ENCODE results near the gene NAIF1.

DNA sequence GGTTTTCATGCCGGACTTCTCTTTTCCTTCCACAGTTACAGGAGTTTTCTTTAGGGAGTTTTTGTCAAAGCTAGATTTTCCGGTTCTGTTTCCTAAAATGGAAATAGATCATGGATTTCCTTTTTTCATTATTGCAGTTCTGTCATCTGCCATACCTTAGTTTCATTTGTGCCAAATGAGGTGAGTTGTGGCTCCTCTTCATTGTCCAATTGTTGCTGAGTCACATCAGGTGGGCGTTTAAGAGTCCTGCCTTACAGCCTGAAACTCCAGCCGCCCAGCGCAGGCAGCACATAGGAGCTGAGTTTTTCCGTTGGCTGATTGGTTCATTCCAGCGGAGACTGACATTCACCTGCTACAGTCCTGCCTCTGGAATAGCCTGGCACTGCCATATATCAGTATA, 15.0 kb upstream of the NAIF1 start:
- TF ChIP-seq CTCF (IDR thresholded peaks at IDR 0.05) (no peak), POLR2A (IDR thresholded peaks at IDR 0.05) (no peak)

Data from sigmoid colon (tissue), 3 donors.